HG03159 (cell line): ENCODE measurements around the gene CNOT3.
"Not testable (repeated sequence)": the region's sequence is repeated elsewhere in the genome, so short reads cannot be mapped to it uniquely, and the experiment has no call there.

Experiments
- ATAC-seq: cut with Tn5 transposase; IDR thresholded peaks from one replicate; pipeline ENCODE4 v1.9.1; 2021; ENCODE audit warnings: mild to moderate bottlenecking, moderate library complexity; ENCODE audit not compliant: unreplicated experiment

Gene CNOT3

DNA sequence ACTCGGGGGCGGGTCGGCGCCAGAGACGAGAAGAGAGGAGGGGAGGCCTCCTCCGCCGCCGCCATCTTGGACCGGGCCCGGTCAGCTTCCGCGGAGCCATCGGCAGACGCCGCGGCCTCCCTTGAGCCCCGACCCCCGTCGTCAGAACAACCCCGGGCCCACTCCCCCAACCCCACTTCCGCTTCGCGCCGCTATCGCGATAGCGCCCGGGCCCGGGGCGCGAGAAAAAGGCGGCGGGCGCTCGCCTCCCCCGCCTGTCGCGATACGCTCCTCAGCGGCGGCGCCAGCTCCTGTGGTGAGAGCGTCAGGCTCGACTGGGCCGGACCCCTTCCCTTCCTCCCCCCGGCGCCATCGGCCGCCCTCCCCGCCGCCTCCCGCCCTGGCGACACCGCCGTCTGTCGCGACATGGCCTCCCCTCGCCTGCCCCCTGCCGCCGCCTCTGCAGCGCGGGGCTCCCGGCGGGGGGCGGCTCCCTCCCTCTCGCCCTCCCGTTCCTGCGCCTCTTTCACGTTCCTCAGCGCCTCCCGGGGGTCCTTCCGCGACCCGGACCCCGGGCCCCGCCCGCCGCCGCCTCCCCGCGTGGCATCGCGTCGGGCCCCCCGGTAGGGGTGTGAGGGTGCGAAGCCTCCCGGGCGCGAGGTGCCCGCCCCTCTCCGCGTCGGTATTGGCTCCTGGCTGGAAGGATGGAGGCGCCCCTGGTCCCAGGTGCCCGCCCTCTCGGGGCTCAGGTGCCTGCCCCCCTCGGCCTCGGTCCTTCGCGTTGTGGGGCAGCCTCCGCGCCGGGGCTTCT lies at the start of gene CNOT3:
TSS of gene CNOT3 (plus strand) at position 64 of the 790 bp plus-strand sequence. CDS start 5,217 bp downstream, outside the sequence.
- ATAC-seq, result no peak

- ATAC-seq, result no peak
These were observed 43.0 kb upstream of the CNOT3 start for GRCh38 chr19:54094426-54095000.

DNA sequence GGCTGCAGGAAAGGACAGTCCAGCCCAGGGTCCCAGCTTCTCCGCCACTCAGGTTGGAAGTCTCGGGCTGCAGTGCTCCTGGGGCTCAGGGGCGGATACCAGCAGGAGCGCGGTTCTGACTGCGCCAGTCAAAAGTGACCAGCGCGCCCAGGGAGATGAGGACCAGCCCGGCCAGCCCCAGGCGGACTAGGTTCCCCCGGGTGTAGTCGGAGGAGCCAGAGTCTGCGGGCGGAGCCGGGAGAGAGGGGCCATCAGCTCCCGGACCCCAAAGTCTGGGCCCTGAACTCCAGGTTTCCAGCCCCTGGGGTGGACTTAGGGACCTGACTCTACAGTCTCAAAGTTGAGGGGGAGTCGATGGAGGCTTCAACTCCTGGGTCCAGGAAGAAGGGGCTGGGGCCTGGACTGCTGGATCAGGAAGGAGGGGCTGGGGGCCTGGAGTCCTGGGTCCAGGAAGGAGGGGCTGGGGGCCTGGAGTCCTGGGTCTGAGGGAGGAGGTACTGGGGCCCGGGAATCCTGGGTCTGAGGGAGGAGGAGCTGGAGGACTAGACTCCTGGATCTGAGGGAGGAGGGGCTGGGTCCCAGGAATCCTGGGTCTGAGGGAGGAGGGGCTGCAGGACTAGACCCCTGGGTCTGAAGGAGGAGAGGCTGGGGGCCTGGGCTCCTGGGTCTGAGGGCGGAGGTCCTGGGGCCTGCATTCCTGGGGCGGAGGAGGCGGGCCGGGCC lies 42.3 kb upstream of the CNOT3 start:
- ATAC-seq, result no peak

- ATAC-seq, result not testable (repeated sequence)
These were observed 41.5 kb upstream of the CNOT3 start for GRCh38 chr19:54095859-54096616.

- ATAC-seq, result no peak
These were observed 40.9 kb upstream of the CNOT3 start for GRCh38 chr19:54096617-54097106.

DNA sequence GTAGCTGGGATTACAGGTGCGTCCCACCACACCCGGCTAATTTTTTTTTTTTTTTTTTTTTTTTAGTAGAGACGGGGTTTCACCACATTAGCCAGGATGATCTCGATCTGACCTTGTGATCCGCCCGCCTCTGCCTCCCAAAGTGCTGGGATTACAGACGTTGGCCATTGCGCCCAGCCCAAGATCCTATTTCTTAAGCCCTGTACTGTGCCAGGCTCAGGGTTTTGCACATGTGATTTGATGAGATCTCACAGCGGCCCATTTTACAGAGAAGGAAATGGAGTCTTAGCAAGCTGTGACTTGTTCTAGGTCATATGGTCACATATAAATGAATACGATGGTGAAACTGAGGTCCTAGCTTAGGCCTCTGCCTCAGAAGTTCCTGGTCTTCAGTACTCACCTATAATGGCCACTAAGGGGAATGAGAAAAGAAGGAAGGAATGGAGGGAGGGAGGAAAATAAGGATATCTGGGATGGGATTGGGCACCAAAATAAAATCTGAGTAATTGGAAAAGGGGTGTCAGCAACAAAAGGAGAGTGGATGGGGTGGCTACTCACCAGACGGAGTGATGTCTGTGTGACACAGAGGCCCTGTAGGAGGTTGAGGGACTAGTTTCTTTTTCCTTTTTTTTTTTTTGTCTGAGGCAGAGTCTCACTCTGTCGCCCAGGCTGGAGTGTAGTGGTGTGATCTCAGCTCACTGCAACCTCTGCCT lies 38.2 kb upstream of the CNOT3 start:
- no peak for ATAC-seq

- not testable (repeated sequence) for ATAC-seq
These were observed 37.7 kb upstream of the CNOT3 start for GRCh38 chr19:54099903-54100255.

GRCh38 chr19:54100561-54100960 lies 37.0 kb upstream of the CNOT3 start, which contains the start of gene OSCAR:
OSCAR (minus strand) TSS chr19:54100803; CDS start chr19:54100792, 11 bp downstream.
- ATAC-seq, result no peak

DNA sequence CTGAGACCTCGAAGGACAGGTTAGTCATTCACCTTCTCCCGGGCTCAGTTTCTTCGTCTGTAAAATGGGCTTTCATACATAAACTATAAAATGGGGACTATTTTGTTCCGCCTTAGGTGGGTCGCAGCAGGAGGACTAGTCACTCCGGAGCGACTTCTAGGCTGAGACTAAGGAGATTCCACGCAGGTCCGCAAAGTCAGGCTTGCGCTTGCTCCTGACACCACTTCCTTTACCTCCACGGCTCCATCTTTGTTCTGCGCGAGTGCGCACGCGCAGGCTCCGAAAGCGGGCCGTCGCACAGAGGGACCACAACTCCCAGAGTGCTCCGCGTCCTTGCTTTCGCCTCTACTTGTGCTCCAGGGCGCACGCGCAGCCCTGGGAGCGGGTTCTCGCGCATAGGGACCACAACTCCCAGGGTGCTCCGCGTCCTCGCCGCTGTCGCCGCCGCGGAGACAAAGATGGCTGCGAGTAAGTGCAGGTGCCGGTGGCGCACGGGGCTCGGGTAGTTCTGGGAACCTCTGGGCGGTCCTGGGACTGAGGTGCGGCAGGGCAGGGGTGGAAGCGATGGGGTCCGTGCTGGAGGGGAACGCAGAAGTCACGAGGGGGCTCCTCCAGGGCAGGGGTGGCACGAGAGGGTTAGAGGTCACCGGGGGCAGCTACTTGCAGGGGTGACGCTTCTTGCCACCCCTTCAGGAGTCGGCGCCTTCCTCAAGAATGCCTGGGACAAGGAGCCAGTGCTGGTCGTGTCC lies 35.0 kb upstream of the CNOT3 start, which contains the start of gene NDUFA3:
TSS of gene NDUFA3 (plus strand) at position 435 of the 749 bp plus-strand sequence. CDS start at position 459, 24 bp downstream.
- peak; percentile 96 for ATAC-seq

DNA sequence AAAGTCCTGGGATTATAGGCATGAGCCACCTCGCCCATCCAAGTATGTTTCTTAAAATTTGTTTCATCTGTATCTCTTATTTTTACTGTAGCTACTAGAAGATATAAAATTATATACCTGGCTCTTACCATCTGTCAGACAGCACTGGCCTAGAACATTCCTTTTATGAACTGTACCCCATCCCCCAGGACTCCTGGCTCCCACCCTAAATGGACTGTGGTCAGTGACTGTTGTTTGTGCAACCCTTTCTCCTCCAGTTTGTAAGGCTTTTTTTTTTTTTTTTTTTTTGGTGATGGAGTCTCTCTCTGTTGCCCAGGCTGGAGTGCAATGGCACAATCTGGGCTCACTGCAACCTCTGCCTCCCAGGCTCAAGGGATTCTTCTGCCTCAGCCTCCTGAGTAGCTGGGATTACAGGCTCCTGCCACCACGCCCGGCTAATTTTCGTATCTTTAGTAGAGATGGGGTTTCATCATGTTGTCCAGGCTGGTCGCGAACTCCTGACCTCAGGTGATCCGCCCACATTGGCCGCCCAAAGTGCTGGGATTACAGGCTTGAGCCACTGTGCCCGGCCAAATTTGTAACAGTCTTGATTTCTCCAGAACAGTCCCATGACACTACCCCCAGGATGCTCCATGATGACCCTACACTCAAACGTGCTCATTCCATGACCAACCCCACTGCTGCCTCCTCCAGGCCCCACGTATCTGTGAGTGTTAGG lies 32.4 kb upstream of the CNOT3 start:
- ATAC-seq, result no peak

- ATAC-seq, result no peak
These were observed 31.8 kb upstream of the CNOT3 start for GRCh38 chr19:54105796-54106195.

DNA sequence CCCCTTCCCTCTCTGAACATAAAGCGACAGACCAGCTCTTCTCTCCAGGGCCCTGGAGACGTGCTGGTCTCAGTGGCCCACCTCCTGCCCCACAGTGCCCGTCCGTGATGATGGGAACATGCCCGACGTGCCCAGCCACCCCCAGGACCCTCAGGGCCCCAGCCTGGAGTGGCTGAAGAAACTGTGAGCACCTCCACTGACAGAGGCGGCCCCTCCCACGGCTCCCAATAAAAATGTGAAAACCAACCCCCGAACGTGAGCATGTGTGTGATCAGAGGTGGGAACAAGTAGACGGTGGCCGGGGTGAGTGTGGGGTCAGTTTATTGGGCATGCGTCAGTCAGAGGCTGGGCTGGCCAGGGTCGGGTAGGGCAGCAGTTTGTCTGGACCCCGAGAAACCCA lies 30.8 kb upstream of the CNOT3 start:
- ATAC-seq, result no peak

- no peak for ATAC-seq
These were observed 29.6 kb upstream of the CNOT3 start for GRCh38 chr19:54107876-54108490.

- no peak for ATAC-seq
These were observed 29.1 kb upstream of the CNOT3 start for GRCh38 chr19:54108496-54108895.

DNA sequence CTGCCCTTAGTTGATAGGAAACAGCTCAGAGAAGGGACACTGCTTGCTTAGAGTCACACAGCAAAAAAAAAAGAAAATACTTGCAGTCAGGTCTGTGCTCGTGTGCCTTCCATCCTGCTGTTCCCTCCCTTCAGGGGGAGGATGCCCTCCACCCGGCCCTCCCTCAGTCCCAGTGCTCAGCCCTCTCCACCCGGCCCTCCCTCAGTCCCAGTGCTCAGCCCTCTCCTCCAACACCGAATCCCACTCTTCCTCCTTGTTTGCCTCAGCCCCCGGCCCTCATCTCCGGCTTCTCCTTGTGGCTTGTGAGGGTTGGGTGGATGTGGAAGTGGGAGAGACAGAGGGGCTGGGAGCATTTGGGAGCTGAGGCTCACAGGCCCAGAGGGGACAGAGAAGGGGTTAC lies 27.9 kb upstream of the CNOT3 start:
- no peak for ATAC-seq

DNA sequence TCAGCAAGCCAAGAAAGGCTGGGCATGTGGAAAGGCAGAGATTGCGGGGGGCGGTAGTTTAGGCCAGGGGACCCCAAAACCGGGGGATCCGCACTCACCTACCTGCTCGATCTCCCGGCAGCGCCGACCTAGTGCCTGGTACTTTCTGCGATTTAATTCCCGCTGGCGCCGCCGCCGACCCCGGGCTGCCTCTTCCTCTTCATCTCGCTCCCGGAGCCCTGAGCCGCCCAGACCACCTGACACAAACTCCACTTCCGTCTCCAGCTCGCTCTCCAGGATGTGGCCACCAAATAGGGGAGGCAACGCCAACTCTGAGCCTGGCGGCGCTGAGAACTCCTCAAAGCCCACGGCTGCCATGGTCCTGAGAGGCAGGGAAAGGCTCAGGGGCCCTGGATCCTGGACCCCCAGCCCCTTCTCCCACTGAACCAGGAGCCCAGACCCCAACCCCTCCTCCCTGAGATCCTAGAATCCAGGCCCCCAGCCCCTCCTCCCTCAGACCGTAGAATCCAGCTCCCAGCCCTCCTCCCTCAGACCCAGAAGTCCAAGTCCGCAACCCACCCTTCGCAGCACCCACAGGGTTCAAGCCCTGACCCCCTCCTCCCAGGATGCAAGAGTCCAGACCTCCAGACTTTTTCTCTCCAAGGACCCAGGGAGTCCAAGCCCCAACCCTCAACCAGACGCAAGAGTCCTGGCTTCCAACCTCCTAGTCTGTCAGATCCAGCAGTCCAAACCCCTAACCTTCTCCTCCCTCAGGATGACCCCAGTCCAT lies 23.0 kb upstream of the CNOT3 start:
- no peak for ATAC-seq
